CD4-positive, alpha-beta T cell treated with Interleukin-17A for 4 hours (primary cell): ENCODE measurements around the gene DNASE2B.

Source experiments
- DNase-seq: peaks from one replicate; pipeline ENCODE4 v3.0.0-alpha.2; 2020; ENCODE audit warnings: mixed read lengths

DNASE2B gene

GRCh38 chr1:84374991-84375696 is 23.1 kb upstream of the DNASE2B start:
- DNase-seq: no peak

- no peak for DNase-seq
Observed at GRCh38 chr1:84376000-84376910, 22.0 kb upstream of the DNASE2B start.

- no peak for DNase-seq
Observed at GRCh38 chr1:84377480-84378095, 20.7 kb upstream of the DNASE2B start.

DNA sequence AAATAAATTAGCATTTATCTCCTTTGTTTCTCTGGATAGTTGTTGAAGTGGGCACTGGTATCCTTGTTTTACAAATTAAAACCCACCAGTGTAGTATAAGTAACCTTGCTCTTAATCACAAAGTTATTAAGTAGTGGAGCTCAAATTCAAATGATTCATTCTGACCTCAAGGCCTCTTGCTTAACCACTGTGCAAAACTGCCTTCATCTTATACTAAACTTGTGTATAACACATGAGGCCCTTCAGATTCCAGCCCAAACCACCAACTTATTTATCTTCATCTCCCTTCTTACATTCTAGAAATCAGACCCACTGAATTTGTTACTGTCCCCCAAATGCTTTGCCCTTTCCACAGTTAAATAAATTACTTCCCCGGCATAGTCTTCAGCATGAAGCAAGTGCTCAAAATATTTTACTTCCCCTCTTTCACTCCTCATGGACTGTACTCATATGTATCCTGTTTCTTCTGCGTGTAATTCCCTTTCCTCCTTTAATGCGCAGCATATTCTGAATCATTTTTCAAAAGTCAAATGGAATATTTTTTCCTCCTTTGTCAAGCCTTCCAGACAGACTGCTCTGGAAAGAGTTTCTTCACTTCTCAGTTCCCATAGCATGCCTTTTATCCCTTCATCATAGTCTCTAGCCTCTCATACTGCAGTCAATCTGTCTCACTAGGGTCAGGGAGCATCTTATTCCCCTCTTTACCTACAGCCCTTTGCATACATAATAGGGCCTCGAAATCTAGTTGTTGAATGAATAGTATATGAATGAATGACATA is 19.0 kb upstream of the DNASE2B start:
- DNase-seq: no peak

DNA sequence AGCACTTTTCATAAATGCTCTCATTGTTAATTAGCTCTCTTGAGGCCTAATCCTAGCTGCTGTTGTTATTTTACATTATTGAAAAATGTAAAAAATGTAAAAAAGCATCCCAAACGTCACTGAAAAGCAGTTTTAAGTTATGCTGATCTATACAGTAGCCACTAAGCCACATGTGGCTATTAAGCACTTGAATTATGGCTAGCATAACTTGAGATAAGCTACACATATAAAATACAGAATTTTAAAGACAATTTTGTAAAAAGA is 18.4 kb upstream of the DNASE2B start:
- no peak for DNase-seq

GRCh38 chr1:84382127-84382526 is 16.2 kb upstream of the DNASE2B start:
- DNase-seq: no peak

DNA sequence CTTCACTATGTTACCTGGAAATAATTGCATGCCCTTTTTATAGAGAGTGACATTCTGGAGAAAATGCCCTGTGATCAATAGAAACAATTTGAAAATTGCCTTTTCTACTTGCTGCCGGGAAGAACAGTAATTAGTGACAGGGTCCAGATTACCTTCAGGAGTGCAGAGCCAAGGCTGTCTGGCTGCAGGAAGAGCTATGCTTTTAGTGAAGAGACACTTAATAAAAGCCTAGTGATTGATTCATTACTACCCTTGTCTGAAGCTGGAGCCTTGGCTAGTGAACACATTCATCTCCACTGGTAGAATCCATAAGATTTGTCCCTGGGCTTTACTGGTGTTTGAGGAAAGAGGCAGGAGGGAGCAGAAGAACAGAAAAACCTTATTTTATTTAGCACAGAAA is 12.9 kb upstream of the DNASE2B start:
- DNase-seq: no peak

- DNase-seq: no peak
Observed at GRCh38 chr1:84386716-84387479, 11.4 kb upstream of the DNASE2B start.

DNA sequence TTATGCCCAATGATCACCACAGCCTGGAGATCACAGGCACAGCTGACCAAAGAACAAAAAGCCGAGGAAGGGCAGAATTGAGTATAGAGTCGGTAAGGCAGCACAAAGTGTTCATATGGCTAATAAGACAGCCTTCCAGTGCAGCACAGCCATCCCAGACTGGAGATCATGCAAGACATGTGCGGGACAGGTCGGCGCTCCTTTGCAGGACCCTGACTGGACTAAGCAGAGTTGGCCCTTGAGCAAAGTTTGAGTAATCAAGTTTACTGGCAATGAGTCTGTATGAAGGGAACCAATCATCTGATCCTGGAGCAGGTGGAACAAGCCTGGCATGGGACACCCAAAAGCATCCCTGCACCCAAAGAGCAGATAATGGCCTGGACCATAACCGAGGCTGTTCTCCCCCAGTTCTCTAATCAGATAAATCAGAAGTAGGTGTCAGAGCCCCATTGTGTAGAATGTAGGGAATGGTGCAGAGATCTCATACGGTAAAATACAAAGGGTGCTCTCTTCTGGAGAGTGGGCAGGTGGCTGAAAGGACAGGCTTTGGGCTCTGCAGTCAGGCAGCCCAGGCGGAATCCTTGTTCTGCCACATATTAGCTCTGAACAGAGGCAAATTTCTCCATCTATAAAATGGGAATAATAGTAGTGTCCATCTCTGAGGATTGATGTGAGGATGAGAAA is 10.7 kb upstream of the DNASE2B start:
- DNase-seq: no peak

DNA sequence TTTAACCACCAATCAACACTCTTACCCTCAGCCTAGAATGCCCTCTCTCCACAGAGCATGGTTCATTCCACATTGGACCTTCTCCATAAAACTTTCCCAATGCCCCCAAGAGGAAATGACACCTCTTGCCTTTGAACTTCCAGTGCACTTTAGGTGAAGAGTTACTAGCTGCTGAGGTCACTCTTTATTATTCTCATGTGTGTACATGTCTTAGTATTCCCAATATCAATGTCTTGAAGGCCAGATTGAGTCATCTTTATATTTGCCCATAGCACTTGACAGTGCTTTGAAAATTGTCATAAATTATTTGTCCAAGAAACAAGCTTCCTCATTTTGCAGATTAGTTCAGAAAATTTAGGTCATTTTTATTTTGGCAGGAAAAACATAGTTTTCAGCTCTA is 8.1 kb upstream of the DNASE2B start:
- no peak for DNase-seq

DNA sequence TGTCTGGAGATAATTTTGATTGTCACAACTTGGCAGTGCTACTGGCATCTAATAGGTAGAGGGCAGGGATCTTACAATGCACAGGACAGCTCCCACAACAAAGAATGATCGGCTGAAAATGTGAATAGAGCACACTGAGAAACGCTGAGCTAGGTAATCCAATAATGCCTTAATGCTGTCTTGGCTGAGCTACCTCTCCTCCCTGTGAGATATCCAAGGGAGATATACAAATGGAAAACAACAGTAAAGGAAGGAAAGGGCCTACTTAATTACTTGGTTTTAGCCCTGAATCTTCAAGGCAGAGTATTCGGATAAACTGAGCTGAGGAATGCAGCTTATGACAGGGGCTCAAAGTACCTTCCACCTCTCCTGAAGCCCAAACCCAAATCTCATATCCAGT is 2.9 kb downstream of the DNASE2B start:
- no peak for DNase-seq

DNA sequence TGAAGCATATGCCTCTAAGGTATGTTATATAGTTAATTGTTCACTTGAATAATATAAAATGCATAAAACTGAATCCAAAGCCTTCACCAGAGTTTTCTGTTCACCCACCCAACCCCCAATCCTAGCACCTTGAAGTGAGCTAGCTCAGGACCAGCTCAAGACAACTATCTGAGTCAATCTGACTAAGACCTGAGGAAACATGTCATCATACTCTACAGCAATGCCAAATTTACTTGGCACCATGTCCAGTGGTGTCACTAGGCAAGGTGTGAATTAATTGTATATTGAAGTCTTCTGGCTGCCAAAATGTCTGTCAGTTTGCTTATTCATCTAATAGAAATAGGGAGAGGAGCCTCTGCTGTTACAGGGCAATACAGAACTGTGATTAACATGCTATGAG is 3.8 kb downstream of the DNASE2B start:
- no peak for DNase-seq

GRCh38 chr1:84402501-84402900 is 4.2 kb downstream of the DNASE2B start:
- DNase-seq: no peak

GRCh38 chr1:84403347-84403746 is 5.1 kb downstream of the DNASE2B start:
- DNase-seq: no peak

GRCh38 chr1:84406346-84406861 is 8.1 kb downstream of the DNASE2B start:
- no peak for DNase-seq

DNA sequence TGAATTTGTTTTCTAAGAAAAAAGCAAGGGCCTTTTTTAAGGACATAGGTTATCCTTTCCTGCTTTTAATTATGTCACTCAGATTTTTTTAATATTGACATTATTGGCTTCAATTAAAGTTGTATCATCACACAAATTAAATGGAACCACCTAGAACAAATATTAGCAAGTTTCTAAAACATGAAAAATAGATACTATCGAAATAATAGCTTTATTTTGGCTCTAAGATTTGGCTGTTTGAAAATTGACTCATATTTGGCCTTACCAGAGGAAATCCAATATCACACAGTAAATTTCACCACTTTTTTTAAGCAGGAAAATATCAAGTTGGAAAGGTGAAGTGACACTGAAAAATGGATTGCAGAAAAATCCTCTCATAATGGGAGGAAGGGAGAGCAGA is 9.2 kb downstream of the DNASE2B start:
- DNase-seq: no peak

DNA sequence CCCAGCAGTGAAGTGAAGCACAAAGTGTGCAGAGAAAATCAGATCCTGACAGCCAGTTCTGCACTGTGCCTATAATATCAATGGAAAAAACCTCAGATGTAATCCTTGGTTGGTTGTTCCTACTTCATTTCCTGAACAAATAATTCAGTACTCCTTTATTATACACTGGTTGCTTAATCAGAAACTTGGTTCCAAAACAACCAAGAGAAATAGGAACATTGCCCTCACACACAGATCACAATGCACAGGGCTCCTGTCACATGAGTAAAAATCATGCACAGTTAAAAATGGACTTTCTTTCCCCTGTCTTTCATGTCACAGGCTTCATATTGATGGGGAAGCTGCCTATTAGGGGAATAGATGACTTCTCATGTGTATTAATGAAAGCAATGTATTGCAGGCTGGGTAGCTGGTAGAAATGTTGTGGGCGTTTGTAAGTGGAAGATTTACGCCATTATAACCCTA is 9.7 kb downstream of the DNASE2B start:
- DNase-seq: no peak

DNA sequence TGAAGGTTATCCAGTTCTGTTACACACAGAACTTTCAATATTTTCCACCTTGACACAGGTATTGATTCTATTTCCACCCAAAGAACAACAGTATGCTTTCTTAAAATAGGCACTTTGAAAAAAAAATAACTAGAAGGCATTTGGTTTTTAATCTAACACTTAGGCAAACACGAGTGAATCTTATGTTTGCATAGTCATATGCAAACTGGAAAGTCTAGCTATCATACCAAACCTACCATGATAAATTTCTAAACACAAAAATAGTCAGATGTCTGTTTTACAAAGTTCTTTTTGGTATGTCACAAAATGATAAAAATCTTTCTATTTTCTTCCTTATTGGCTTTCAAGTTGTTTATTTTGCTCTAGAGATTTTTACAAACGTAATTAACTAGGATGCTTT is 11.6 kb downstream of the DNASE2B start:
- no peak for DNase-seq

DNA sequence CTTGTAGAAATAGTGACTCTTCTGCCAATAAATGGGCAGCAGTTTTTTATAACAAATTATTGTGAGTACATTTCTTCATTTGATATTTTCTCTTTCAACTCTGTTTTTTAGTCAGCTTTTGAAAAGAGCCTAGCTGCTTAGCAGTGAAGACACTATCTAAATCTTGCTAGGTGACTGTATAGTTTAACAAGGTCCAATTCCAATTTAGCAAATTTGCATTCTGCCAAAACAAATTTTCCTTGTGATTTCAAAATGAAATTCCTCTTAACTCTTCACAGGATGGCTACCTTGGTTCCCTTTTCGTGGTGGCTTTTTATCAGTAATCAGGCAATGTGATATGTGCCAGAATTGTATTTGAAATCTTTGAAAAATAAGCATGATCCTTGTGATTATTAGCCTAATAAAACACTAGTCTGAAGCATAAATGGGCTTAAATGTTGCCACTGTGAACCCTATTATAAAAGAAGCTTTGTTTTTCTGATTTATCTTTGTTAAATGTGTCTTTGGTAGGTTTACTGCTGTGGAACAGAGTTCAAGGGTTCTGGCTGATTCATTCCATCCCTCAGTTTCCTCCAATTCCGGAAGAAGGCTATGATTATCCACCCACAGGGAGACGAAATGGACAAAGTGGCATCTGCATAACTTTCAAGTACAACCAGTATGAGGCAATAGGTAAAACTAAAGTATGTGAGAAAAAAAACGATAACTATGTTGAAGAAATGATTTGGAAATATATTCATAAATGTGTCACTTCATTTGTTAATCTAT is 12.2 kb downstream of the DNASE2B start:
- no peak for DNase-seq

DNA sequence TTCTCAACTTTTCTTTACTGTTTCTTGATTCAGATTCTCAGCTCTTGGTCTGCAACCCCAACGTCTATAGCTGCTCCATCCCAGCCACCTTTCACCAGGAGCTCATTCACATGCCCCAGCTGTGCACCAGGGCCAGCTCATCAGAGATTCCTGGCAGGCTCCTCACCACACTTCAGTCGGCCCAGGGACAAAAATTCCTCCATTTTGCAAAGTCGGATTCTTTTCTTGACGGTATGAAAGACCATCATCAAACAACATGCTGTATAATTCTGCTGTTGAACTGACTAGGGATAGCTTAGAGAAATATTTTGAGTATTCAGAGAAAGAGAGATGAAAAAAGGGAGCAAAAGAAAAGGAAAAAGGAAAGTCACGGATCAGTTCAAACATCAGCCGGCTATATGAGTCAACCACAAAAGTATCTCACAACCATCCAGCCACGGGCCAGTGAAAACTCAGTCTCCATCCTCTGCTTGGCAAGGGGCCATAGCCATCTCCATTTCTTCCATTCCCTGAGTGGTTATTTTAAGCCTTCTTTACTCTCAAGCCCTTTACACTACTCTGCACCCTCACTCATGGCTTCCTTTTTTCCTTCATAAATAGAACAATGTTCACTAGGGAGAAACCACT is 14.1 kb downstream of the DNASE2B start:
- no peak for DNase-seq
